Neural progenitor cell (in vitro differentiated cells): ENCODE measurements around the gene LRRN3.

Experiments used
- CTCF ChIP-seq: fragments of 200-600 bp; sonication (generic); IDR thresholded peaks from 2 replicates; pipeline ENCODE4 v1.5.1; 2017; ENCODE audit warnings: antibody characterized with exemption, mild to moderate bottlenecking
- EZH2 ChIP-seq: fragments of 200-600 bp; sonication (generic); IDR thresholded peaks from 2 replicates; pipeline ENCODE4 v1.6.1; 2017; ENCODE audit warnings: antibody characterized with exemption, mild to moderate bottlenecking, moderate library complexity
- EZH2phosphoT487 ChIP-seq: fragments of 200-600 bp; sonication (generic); IDR thresholded peaks from 2 replicates; pipeline ENCODE4 v1.6.1; 2017; ENCODE audit warnings: antibody characterized with exemption

DNA sequence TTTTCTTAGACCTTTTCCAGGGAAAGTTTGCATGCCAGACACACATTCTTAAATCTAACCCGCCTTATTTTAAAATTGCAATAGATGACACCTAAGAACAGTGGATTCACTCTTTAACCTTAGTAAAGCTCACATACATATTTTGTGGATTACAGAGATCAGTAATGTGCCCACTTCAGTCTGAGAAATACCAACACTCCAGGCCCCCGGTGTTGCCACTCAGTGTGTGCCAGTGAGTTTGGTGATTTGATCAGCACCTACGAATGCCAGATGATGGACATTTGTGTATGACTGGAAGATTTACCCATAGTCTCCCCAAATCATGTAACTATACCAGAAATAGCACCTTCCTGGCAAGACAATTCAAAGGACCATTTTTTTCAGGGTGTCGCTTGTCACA is 2.6 kb downstream of the LRRN3 start:
- TF ChIP-seq EZH2 (no peak), CTCF (no peak), EZH2phosphoT487 (no peak)
